Kidney (tissue), 22 donors: Measurements from ENCODE around the gene TRIP10. TPM values are rescaled to one million over a fixed set of nuclear protein-coding genes. Genes with fewer than 3 reads are reported as not detected.

Experiments used
- DNase-seq, 5 donors: peaks; one replicate each; pipeline ENCODE4 v3.0.0-alpha.2; 2013 to 2020
- FAIRE-seq: peaks from 2 replicates; lab custom pipeline; 2012; peaks lifted over from hg19 to GRCh38; lab: Jason Lieb, UNC
- H3K27ac ChIP-seq, 2 donors: one replicate each; pipeline ENCODE4 v1.7.0; 2013; ENCODE audit warnings: low read depth in 2 of 2, low read length in 2 of 2, inconsistent platforms in 1 of 2
- H3K27me3 ChIP-seq: one replicate; pipeline ENCODE4 v1.7.1; 2013; ENCODE audit warnings: low read length, inconsistent platforms; ENCODE audit not compliant: control insufficient read depth, insufficient read depth
- H3K36me3 ChIP-seq, 3 donors: one replicate each; pipeline versions ENCODE4 v1.7.0 to v1.7.1; 2013; ENCODE audit warnings: low read length in 3 of 3, control low read depth in 1 of 3, inconsistent platforms in 1 of 3; ENCODE audit not compliant: insufficient read depth in 3 of 3, control insufficient read depth in 2 of 3
- H3K4me1 ChIP-seq, 3 donors: one replicate each; pipeline versions ENCODE4 v1.7.0 to v1.7.1; 2013; ENCODE audit warnings: low read length in 3 of 3, inconsistent platforms in 1 of 3, low read depth in 1 of 3; ENCODE audit not compliant: control insufficient read depth in 2 of 3, insufficient read depth in 2 of 3
- H3K4me3 ChIP-seq, 3 donors: one replicate each; pipeline versions ENCODE4 v1.7.0 to v1.8.1; 2013; ENCODE audit warnings: low read length in 3 of 3, control low read depth in 1 of 3, inconsistent platforms in 1 of 3
- H3K9ac ChIP-seq, 3 donors: one replicate each; pipeline versions ENCODE4 v1.7.0 to v1.7.1; 2013; ENCODE audit warnings: low read length in 3 of 3, control low read depth in 1 of 3, inconsistent platforms in 1 of 3
- H3K9me3 ChIP-seq, 3 donors: one replicate each; pipeline versions ENCODE4 v1.7.0 to v1.7.1; 2013; ENCODE audit warnings: low read length in 3 of 3, control low read depth in 1 of 3, inconsistent platforms in 1 of 3; ENCODE audit not compliant: control insufficient read depth in 2 of 3, insufficient read depth in 1 of 3
- CTCF ChIP-seq: IDR thresholded peaks from 3 replicates; pipeline ENCODE4 v1.5.1; 2012; ENCODE audit warnings: mild to moderate bottlenecking, moderate library complexity, borderline replicate concordance; ENCODE audit not compliant: insufficient read depth; ENCODE audit errors: extremely low read depth
- intact Hi-C: fragments of 100-400 bp; cut with DNase I; formaldehyde crosslinking; loops from one replicate; pipeline ENCODE4 v1.11.1; 2022
- long read RNA-seq, 10 donors: library from polyadenylated mRNA in 1 of 10; unstranded in 1 of 10; transcript quantifications; one replicate each; pipeline ENCODE4 v2.0.0 and lab custom pipeline, GENCODE V29; 2021 to 2026
- polyA plus RNA-seq: library from polyadenylated mRNA; stranded (reverse); fragments of 350-450 nt; fragmentation: Illumina TruSeq; extraction: RNeasy Lipid Tissue Mini Kit (QIAGEN cat#74804); gene quantifications from one replicate; pipeline ENCODE4 v1.2.3, GENCODE V29; 2014; ENCODE audit warnings: low read depth, low replicate concordance; ENCODE audit not compliant: insufficient read depth
- total RNA-seq: library from RNA; stranded (reverse); fragmentation: NEBNext Ultra II Directional; extraction: Animal tissue kit (Norgen Biotek cat#: 25700); gene quantifications from one replicate; pipeline ENCODE4 v1.2.1, GENCODE V29; 2021
- donor health status: control.
- donor health status: control.
- donor health status: control.
- donor health status: control.
- donor health status: control.
- donor health status: DM: yes; HTN: yes; CAD: no.
- donor health status: Normal renal cell carcinoma (clear cell type).

Gene TRIP10, protein sequence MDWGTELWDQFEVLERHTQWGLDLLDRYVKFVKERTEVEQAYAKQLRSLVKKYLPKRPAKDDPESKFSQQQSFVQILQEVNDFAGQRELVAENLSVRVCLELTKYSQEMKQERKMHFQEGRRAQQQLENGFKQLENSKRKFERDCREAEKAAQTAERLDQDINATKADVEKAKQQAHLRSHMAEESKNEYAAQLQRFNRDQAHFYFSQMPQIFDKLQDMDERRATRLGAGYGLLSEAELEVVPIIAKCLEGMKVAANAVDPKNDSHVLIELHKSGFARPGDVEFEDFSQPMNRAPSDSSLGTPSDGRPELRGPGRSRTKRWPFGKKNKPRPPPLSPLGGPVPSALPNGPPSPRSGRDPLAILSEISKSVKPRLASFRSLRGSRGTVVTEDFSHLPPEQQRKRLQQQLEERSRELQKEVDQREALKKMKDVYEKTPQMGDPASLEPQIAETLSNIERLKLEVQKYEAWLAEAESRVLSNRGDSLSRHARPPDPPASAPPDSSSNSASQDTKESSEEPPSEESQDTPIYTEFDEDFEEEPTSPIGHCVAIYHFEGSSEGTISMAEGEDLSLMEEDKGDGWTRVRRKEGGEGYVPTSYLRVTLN
- total RNA-seq (92.9 TPM), polyA plus RNA-seq (57.5 TPM)
- long read RNA-seq, donor 1, partial matches to known transcripts = 0 of 2 reads
- long read RNA-seq, donor 1, other reads (novel, unspliced or antisense) = 0 of 2 reads
- long read RNA-seq, donor 2, partial matches to known transcripts = 15 of 19 reads
- long read RNA-seq, donor 2, other reads (novel, unspliced or antisense) = 0 of 19 reads
- long read RNA-seq, donor 3, partial matches to known transcripts = 0 of 3 reads
- long read RNA-seq, donor 3, other reads (novel, unspliced or antisense) = 0 of 3 reads
- long read RNA-seq, donor 4, transcript TRIP10-202 (14 exons, 2,035 nt) = major isoform, 10 of 10 reads
- long read RNA-seq, donor 4, partial matches to known transcripts = 0 of 10 reads
- long read RNA-seq, donor 4, other reads (novel, unspliced or antisense) = 0 of 10 reads
- long read RNA-seq, donor 5, partial matches to known transcripts = 0 of 1 reads
- long read RNA-seq, donor 5, other reads (novel, unspliced or antisense) = 0 of 1 reads
- long read RNA-seq, donor 6, partial matches to known transcripts = 0 of 3 reads
- long read RNA-seq, donor 6, other reads (novel, unspliced or antisense) = 0 of 3 reads
- long read RNA-seq, donor 7, transcript TRIP10-201 (15 exons, 2,153 nt) = minor isoform, 10 of 103 reads
- long read RNA-seq, donor 7, transcript TRIP10-202 (14 exons, 2,035 nt) = major isoform, 53 of 103 reads
- long read RNA-seq, donor 7, partial matches to known transcripts = 15 of 103 reads
- long read RNA-seq, donor 7, other reads (novel, unspliced or antisense) = 25 of 103 reads
- long read RNA-seq, donor 8, partial matches to known transcripts = 0 of 1 reads
- long read RNA-seq, donor 8, other reads (novel, unspliced or antisense) = 0 of 1 reads
- long read RNA-seq, donor 9, partial matches to known transcripts = 0 of 2 reads
- long read RNA-seq, donor 9, other reads (novel, unspliced or antisense) = 0 of 2 reads
- long read RNA-seq, donor 10, transcript TRIP10-202 (14 exons, 2,035 nt) = major isoform, 6 of 27 reads
- long read RNA-seq, donor 10, partial matches to known transcripts = 21 of 27 reads
- long read RNA-seq, donor 10, other reads (novel, unspliced or antisense) = 0 of 27 reads

DNA sequence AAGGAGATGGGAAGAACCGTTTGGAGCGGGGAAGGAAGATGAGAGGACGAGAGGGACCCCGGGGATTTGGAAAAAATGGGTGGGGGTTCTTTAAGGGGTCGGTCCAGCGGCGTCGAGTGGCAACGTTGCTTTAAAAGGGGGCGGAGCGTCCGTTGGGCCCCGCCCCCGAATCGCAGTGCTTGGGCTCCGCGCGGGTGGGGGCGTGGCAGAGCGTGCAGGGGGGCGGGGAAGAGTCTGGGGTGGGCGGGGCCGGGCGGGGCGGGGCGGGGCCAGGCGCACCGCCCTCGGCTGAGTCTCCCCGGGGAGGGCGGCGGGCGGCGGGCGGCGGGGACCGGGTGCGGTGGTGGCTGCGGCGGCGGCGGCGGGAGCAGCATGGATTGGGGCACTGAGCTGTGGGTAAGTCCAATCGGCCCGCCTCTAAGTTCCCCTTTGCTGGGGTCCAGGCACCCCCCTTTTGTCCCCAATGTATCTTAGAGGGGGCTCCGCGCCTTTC lies at the start of gene TRIP10:
Gene TRIP10 (plus strand): TSS at position 291 of the 493 bp plus-strand sequence. CDS start 82 bp downstream, at position 373.
- TF ChIP-seq CTCF = no peak
- intact Hi-C loops = no loop called here
- Histone ChIP-seq H3K9me3 (no peaks in the 10 kb centered on the region), H3K27me3 (no peaks in the 10 kb centered on the region), H3K4me1 (peaks cover 5 to 38% (median 20%) of the 10 kb centered on the region in 3 donors), H3K36me3 (peaks cover 0 to 13% (median 3%) of the 10 kb centered on the region in 3 donors), H3K9ac (peak within 1 kb of the TSS; percentile 38 to 95 (median 81)), H3K27ac (peak within 1 kb of the TSS; percentile 88 to 91), H3K4me3 (peak within 1 kb of the TSS; percentile 52 to 82 (median 72))
- peak; percentile 85 to 95 (median 92) for DNase-seq
- no peak for FAIRE-seq

- FAIRE-seq (no peak), DNase-seq (peak in 1 of 5 donors; percentile 12)
- H3K9me3 ChIP-seq = no peaks in the 10 kb centered on the region
- H3K9ac ChIP-seq = no peak overlapping the region
- no peak overlapping the region for H3K27ac ChIP-seq
- H3K27me3 ChIP-seq = no peaks in the 10 kb centered on the region
- H3K4me3 ChIP-seq = no peak overlapping the region
- intact Hi-C loops = no loop called here
- TF ChIP-seq CTCF = no peak
- H3K36me3 ChIP-seq = no peaks in the 10 kb centered on the region
- H3K4me1 ChIP-seq = no peaks in the 10 kb centered on the region
Measured at GRCh38 chr19:6690160-6690885, 49.2 kb upstream of the TRIP10 start.
